Right lung (tissue), 5 donors: ENCODE data around the gene COL4A2. TPM values are rescaled to one million over a fixed set of nuclear protein-coding genes. Genes with fewer than 3 reads are reported as not detected.
"Not testable (repeated sequence)": the region's sequence is repeated elsewhere in the genome, so short reads cannot be mapped to it uniquely, and the experiment has no call there.

Source experiments
- DNase-seq, 2 donors: peaks; one replicate each; pipeline ENCODE4 v3.0.0-alpha.2; 2013
- polyA plus RNA-seq, 5 donors: library from polyadenylated mRNA; unstranded; fragments of 120-200 nt; gene quantifications; one replicate each; pipeline versions ENCODE4 v1.2.1 to v1.2.3, GENCODE V29; 2013; ENCODE audit warnings: inconsistent platforms in 1 of 5, low replicate concordance in 1 of 5; ENCODE audit not compliant: insufficient read length in 5 of 5, insufficient read depth in 1 of 5

COL4A2 gene
- polyA plus RNA-seq, 5 donors = 251 to 483 (median 304) TPM

GRCh38 chr13:110377178-110377825 is 70.2 kb downstream of the COL4A2 start:
- no peak for DNase-seq

- DNase-seq = no peak
These were observed 70.7 kb downstream of the COL4A2 start for GRCh38 chr13:110377826-110378201.

GRCh38 chr13:110379358-110379757 is 72.3 kb downstream of the COL4A2 start:
- DNase-seq = no peak

- DNase-seq = no peak
These were observed 72.8 kb downstream of the COL4A2 start for GRCh38 chr13:110379905-110380341.

- DNase-seq = no peak
These were observed 73.4 kb downstream of the COL4A2 start for GRCh38 chr13:110380359-110381028.

- no peak for DNase-seq
These were observed 73.9 kb downstream of the COL4A2 start for GRCh38 chr13:110381029-110381360.

GRCh38 chr13:110382229-110382628 is 75.1 kb downstream of the COL4A2 start:
- no peak for DNase-seq

GRCh38 chr13:110382830-110383229 is 75.7 kb downstream of the COL4A2 start:
- DNase-seq = no peak

GRCh38 chr13:110387451-110388107 is 80.5 kb downstream of the COL4A2 start:
- DNase-seq = peak; percentile 48 to 54

- peak; percentile 65 to 68 for DNase-seq
These were observed 81.2 kb downstream of the COL4A2 start for GRCh38 chr13:110388108-110388943.

- DNase-seq = no peak
These were observed 83.5 kb downstream of the COL4A2 start for GRCh38 chr13:110390567-110390966.

GRCh38 chr13:110391273-110391672 is 84.2 kb downstream of the COL4A2 start:
- DNase-seq = no peak

- DNase-seq = no peak
These were observed 85.6 kb downstream of the COL4A2 start for GRCh38 chr13:110392510-110393240.

- DNase-seq = no peak
These were observed 86.7 kb downstream of the COL4A2 start for GRCh38 chr13:110393761-110394160.

- DNase-seq = no peak
These were observed 87.3 kb downstream of the COL4A2 start for GRCh38 chr13:110394371-110394841.

- not testable (repeated sequence) for DNase-seq
These were observed 88.5 kb downstream of the COL4A2 start for GRCh38 chr13:110395616-110396015.

GRCh38 chr13:110396476-110396875 is 89.4 kb downstream of the COL4A2 start:
- DNase-seq = no peak

- peak; percentile 82 to 90 for DNase-seq
These were observed 89.9 kb downstream of the COL4A2 start for GRCh38 chr13:110396913-110397381.

- peak; percentile 83 to 87 for DNase-seq
These were observed 90.5 kb downstream of the COL4A2 start for GRCh38 chr13:110397436-110398115.
